Activated B cell treated with CpG ODN at 0.5 μM for 24 hours (primary cell): ENCODE data around the gene DARS1. TPM values are rescaled to one million over a fixed set of nuclear protein-coding genes. Genes with fewer than 3 reads are reported as not detected.

Experiments used
- ATAC-seq: fragments of 200-7000 bp; cut with Tn5 transposase; one replicate; pipeline ENCODE4 v1.10.0; 2021; ENCODE audit warnings: low read depth, mild to moderate bottlenecking, moderate library complexity
- CTCF ChIA-PET: fragments of 350-600 bp; sonication (Branson Sonifier 250); formaldehyde crosslinking; loops from one replicate; lab custom pipeline; 2021; ENCODE audit warnings: antibody characterized with exemption; lab: Charles Lee
- POLR2A ChIA-PET: fragments of 350-600 bp; sonication (Branson Sonifier 250); formaldehyde crosslinking; loops from one replicate; lab custom pipeline; 2021; ENCODE audit warnings: antibody characterized with exemption; lab: Charles Lee
- DNase-seq: peaks from one replicate; pipeline ENCODE4 v3.0.0; 2022
- H3K27ac Mint-ChIP-seq: one replicate; pipeline ENCODE4 v1.8.0; 2020; ENCODE audit warnings: mixed read lengths
- H3K27me3 Mint-ChIP-seq: one replicate; pipeline ENCODE4 v1.8.0; 2021; ENCODE audit warnings: mixed read lengths
- H3K36me3 Mint-ChIP-seq: one replicate; pipeline ENCODE4 v1.8.0; 2021; ENCODE audit warnings: low read depth, mixed read lengths
- H3K4me1 Mint-ChIP-seq: one replicate; pipeline ENCODE4 v1.8.0; 2021; ENCODE audit warnings: mixed read lengths
- H3K4me3 Mint-ChIP-seq: one replicate; pipeline ENCODE4 v1.8.0; 2020; ENCODE audit warnings: mild to moderate bottlenecking, mixed read lengths
- H3K9me3 Mint-ChIP-seq: one replicate; pipeline ENCODE4 v1.8.0; 2020; ENCODE audit warnings: mixed read lengths
- CTCF ChIP-seq: fragments of 200-600 bp; IDR thresholded peaks from one replicate; pipeline ENCODE4 v1.8.0; 2022; ENCODE audit warnings: antibody characterized with exemption, mild to moderate bottlenecking
- intact Hi-C: fragments of 100-400 bp; cut with micrococcal nuclease; formaldehyde crosslinking; loops from one replicate; pipeline ENCODE4 v1.15.1; 2024
- total RNA-seq: library from RNA; stranded (reverse); gene quantifications from 2 replicates; pipeline ENCODE4 v1.2.3, GENCODE V29; 2022

DARS1 gene
- total RNA-seq, 1 donor from 2014 or later, result 96.3 TPM

- TF ChIP-seq CTCF, result no peak
- Mint-ChIP-seq H3K4me3 (peak overlapping the region; percentile 4), H3K9me3 (no peaks in the 10 kb centered on the region), H3K27me3 (no peaks in the 10 kb centered on the region), H3K27ac (peak overlapping the region; percentile 75), H3K36me3 (no peaks in the 10 kb centered on the region), H3K4me1 (peaks cover 34% of the 10 kb centered on the region)
- CTCF ChIA-PET, result interaction anchor here (1.3 kb wide), 1 partner anchor 22 kb away, joined by 4 read pairs; no protein-coding TSS in a partner anchor
- DNase-seq (no peak), ATAC-seq (peak; percentile 89)
- POLR2A ChIA-PET, result interaction anchor here (0.6 to 3.2 kb wide), 20 partner anchors 10 to 365 kb away, joined by 3 to 13 read pairs (median 4); partner anchors contain the start of genes CXCR4 and DARS1
- intact Hi-C loops, result loop anchor here (1.0 to 2.0 kb wide), 4 partner anchors 11 to 219 kb away; no protein-coding TSS in a partner anchor
Observed at GRCh38 chr2:136019306-136019705, 33.9 kb upstream of the DARS1 start.

- Mint-ChIP-seq H3K9me3 (no peaks in the 10 kb centered on the region), H3K4me3 (no peak overlapping the region), H3K27me3 (no peaks in the 10 kb centered on the region), H3K4me1 (peaks cover 37% of the 10 kb centered on the region), H3K36me3 (no peaks in the 10 kb centered on the region), H3K27ac (no peak overlapping the region)
- CTCF ChIA-PET, result interaction anchor here (0.7 kb wide), 1 partner anchor 70 kb away, joined by 3 read pairs; no protein-coding TSS in a partner anchor
- no peak for TF ChIP-seq CTCF
- ATAC-seq, result no peak
- POLR2A ChIA-PET, result interaction anchor here (0.7 to 3.2 kb wide), 4 partner anchors 12 to 1726 kb away, joined by 3 to 8 read pairs (median 4); no protein-coding TSS in a partner anchor
- DNase-seq, result no peak
- intact Hi-C loops, result loop anchor here (2.0 kb wide), 1 partner anchor 39 kb away; no protein-coding TSS in a partner anchor
Observed at GRCh38 chr2:136017786-136018185, 32.4 kb upstream of the DARS1 start.

- POLR2A ChIA-PET, result interaction anchor here (0.7 to 1.3 kb wide), 4 partner anchors 12 to 1725 kb away, joined by 3 to 7 read pairs (median 4); no protein-coding TSS in a partner anchor
- intact Hi-C loops, result no loop called here
- Mint-ChIP-seq H3K9me3 (no peaks in the 10 kb centered on the region), H3K36me3 (no peaks in the 10 kb centered on the region), H3K27ac (no peak overlapping the region), H3K27me3 (no peaks in the 10 kb centered on the region), H3K4me1 (peaks cover 37% of the 10 kb centered on the region), H3K4me3 (no peak overlapping the region)
- no peak for DNase-seq
- no peak for ATAC-seq
- no peak for TF ChIP-seq CTCF
- CTCF ChIA-PET, result interaction anchor here (1.5 kb wide), 1 partner anchor 20 kb away, joined by 3 read pairs; no protein-coding TSS in a partner anchor
Observed at GRCh38 chr2:136016836-136017235, 31.4 kb upstream of the DARS1 start.

GRCh38 chr2:136016427-136016826 is 31.0 kb upstream of the DARS1 start:
- H3K27me3 Mint-ChIP-seq, result no peaks in the 10 kb centered on the region
- ChIA-PET CTCF (interaction anchor here (1.5 kb wide), 1 partner anchor 19 kb away, joined by 3 read pairs; no protein-coding TSS in a partner anchor), POLR2A (interaction anchor here (1.0 to 1.9 kb wide), 2 partner anchors 31 to 40 kb away, joined by 6 to 7 read pairs; partner anchors contain the start of gene DARS1)
- intact Hi-C loops, result no loop called here
- no peaks in the 10 kb centered on the region for H3K36me3 Mint-ChIP-seq
- H3K9me3 Mint-ChIP-seq, result no peaks in the 10 kb centered on the region
- H3K4me1 Mint-ChIP-seq, result peaks cover 37% of the 10 kb centered on the region
- no peak overlapping the region for H3K27ac Mint-ChIP-seq
- TF ChIP-seq CTCF, result no peak
- ATAC-seq (no peak), DNase-seq (no peak)
- no peak overlapping the region for H3K4me3 Mint-ChIP-seq

GRCh38 chr2:136015699-136016098 is 30.3 kb upstream of the DARS1 start:
- intact Hi-C loops, result no loop called here
- Mint-ChIP-seq H3K4me3 (no peak overlapping the region), H3K27ac (no peak overlapping the region), H3K27me3 (no peaks in the 10 kb centered on the region), H3K4me1 (peaks cover 32% of the 10 kb centered on the region), H3K9me3 (no peaks in the 10 kb centered on the region), H3K36me3 (no peaks in the 10 kb centered on the region)
- POLR2A ChIA-PET, result interaction anchor here (0.6 to 1.9 kb wide), 4 partner anchors 30 to 1741 kb away, joined by 3 to 6 read pairs (median 6); partner anchors contain the start of gene DARS1
- ATAC-seq (no peak), DNase-seq (no peak)
- no peak for TF ChIP-seq CTCF
- CTCF ChIA-PET, result interaction anchor here (0.7 to 1.5 kb wide), 3 partner anchors 12 to 78 kb away, joined by 3 read pairs; no protein-coding TSS in a partner anchor
